GM12891 (cell line): ENCODE measurements around the gene FBXL17.

Experiments used
- POLR2A ChIP-seq: IDR thresholded peaks from 2 replicates; pipeline ENCODE4 v1.6.1; 2011; ENCODE audit warnings: low read depth, low read length, control low read depth
- POLR2AphosphoS5 ChIP-seq: IDR thresholded peaks from 2 replicates; pipeline ENCODE4 v1.6.1; 2011; ENCODE audit warnings: low read depth, low read length, control low read depth
- TAF1 ChIP-seq: IDR thresholded peaks from 2 replicates; pipeline ENCODE4 v1.6.1; 2011; ENCODE audit warnings: low read depth, low read length, control low read depth

DNA sequence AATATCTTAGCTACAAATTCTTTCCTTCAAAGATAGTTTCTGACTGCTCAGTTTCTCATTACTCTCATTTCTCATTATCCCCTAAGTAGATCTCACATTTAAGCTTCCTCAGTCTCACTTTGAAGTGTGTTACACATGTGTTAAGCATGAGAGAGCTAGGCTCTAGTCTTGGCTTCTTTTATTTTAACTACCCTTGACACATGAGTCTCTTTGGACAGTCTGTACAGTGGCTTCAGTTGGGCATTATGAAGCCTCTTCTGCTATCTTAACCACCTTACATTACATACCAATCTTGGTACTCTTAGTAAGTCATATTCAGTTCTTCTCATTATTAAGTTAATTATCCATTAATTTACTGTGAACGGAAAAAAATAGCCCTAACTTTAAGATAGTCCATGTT is 232.5 kb downstream of the FBXL17 start:
- TF ChIP-seq POLR2A (no peak), TAF1 (no peak), POLR2AphosphoS5 (no peak)
